Ovary (tissue), 9 donors: ENCODE results near the gene GRID2. TPM values are rescaled to one million over a fixed set of nuclear protein-coding genes. Genes with fewer than 3 reads are reported as not detected.

Experiments
- DNase-seq, 5 donors: peaks; one replicate each; pipeline ENCODE4 v3.0.0-alpha.2; 2019 to 2020
- H3K27ac ChIP-seq, 2 donors: fragments of 200-600 bp; one replicate each; pipeline versions ENCODE4 v1.5.1 to v1.8.0; 2019 to 2022
- H3K27me3 ChIP-seq: fragments of 200-600 bp; one replicate; pipeline ENCODE4 v1.8.0; 2022
- H3K36me3 ChIP-seq: fragments of 200-600 bp; sonication (generic); one replicate; pipeline ENCODE4 v1.5.1; 2019
- H3K4me1 ChIP-seq: one replicate; pipeline ENCODE4 v1.8.1; 2013; ENCODE audit warnings: mild to moderate bottlenecking, moderate library complexity; ENCODE audit not compliant: insufficient read depth
- H3K4me3 ChIP-seq: fragments of 200-600 bp; sonication (generic); one replicate; pipeline ENCODE4 v1.5.1; 2017
- H3K9me3 ChIP-seq, 2 donors: fragments of 200-600 bp in 1 of 2; sonication (generic) in 1 of 2; one replicate each; pipeline versions ENCODE4 v1.5.1 to v1.8.1; 2013 to 2019; ENCODE audit warnings: mild to moderate bottlenecking in 1 of 2, moderate library complexity in 1 of 2
- CTCF ChIP-seq, 3 donors: fragments of 450-650 bp in 2 of 3; fragments of 200-600 bp in 1 of 3; IDR thresholded peaks; one replicate each; pipeline versions ENCODE4 v1.5.1 to v1.8.0; 2016 to 2022; ENCODE audit warnings: antibody characterized with exemption in 3 of 3, mild to moderate bottlenecking in 1 of 3
- EP300 ChIP-seq: sonication (generic); formaldehyde crosslinking; IDR thresholded peaks from one replicate; pipeline ENCODE4 v1.6.1; 2017; ENCODE audit warnings: antibody characterized with exemption
- POLR2A ChIP-seq: fragments of 450-650 bp; IDR thresholded peaks from one replicate; pipeline ENCODE4 v1.6.1; 2017; ENCODE audit warnings: antibody characterized with exemption, mild to moderate bottlenecking, moderate library complexity
- WGBS, 3 donors: extraction: QIAGEN DNeasy Blood & Tissue Kit in 1 of 3; methylation state at CpG; one replicate each; pipeline versions ENCODE4 v1.1.5 to v1.1.7; 2013 to 2017; 5-methylcytosine and 5-hydroxymethylcytosine counted together
- intact Hi-C, 4 donors: fragments of 100-400 bp; cut with DNase I; formaldehyde crosslinking; loops; one replicate each; pipeline versions ENCODE4 v1.11.0 to v1.15.1; 2022 to 2023
- polyA plus RNA-seq, 2 donors: library from polyadenylated mRNA; stranded (reverse); fragments of 200-250 nt in 1 of 2; fragments of 350-450 nt in 1 of 2; fragmentation: Illumina TruSeq in 1 of 2; extraction: RNeasy Lipid Tissue Mini Kit (QIAGEN cat#74804) in 1 of 2; gene quantifications; one replicate each; pipeline ENCODE4 v1.2.3, GENCODE V29; 2013 to 2014
- total RNA-seq, 7 donors: library from RNA; depleted of rRNA in 2 of 7; stranded (reverse); fragments of >200 nt in 2 of 7; fragmentation: NEBNext Ultra II Directional in 3 of 7; extraction: Animal tissue kit (Norgen Biotek cat#: 25700) in 3 of 7; gene quantifications; one replicate each; pipeline versions ENCODE4 v1.1.0 to v1.2.4, GENCODE V29; 2016 to 2023
- donor health status: DM: no; HTN: no; CAD: no; lungs with moderate emphysema.
- donor health status: DM: no; HTN: no; CAD: no.
- donor health status: Bipolar disorder and iron deficiency.
- donor health status: DM: yes; HTN: yes; CAD: no.
- donor health status: DM: no; HTN: no; CAD: no.
- donor health status: DM: yes; HTN: yes; CAD: no.

GRID2 gene
- total and polyA plus RNA-seq, 9 donors = 0.65 to 6.8 (median 2.6) TPM

GRCh38 chr4:93169966-93170365 is 866.2 kb downstream of the GRID2 start:
- Histone ChIP-seq H3K27me3 (no peaks in the 10 kb centered on the region), H3K4me3 (no peak overlapping the region), H3K4me1 (no peaks in the 10 kb centered on the region), H3K36me3 (no peaks in the 10 kb centered on the region), H3K27ac (no peak overlapping the region), H3K9me3 (no peaks in the 10 kb centered on the region)
- intact Hi-C loops = no loop called here
- no peak for DNase-seq
- TF ChIP-seq POLR2A = no peak
- TF ChIP-seq EP300 = no peak
- TF ChIP-seq CTCF (IDR thresholded peaks at IDR 0.05) = no peak
- WGBS, 3 donors = 84 to 97% (median 92%) methylated on average over 6 of the region's 6 CpGs

GRCh38 chr4:93174598-93174997 is 870.8 kb downstream of the GRID2 start:
- H3K9me3 ChIP-seq = no peaks in the 10 kb centered on the region
- H3K27ac ChIP-seq = no peak overlapping the region
- 71 to 87% (median 76%) methylated on average over 1 of the region's 1 CpG for WGBS, 3 donors
- H3K36me3 ChIP-seq = no peaks in the 10 kb centered on the region
- no peaks in the 10 kb centered on the region for H3K27me3 ChIP-seq
- no peaks in the 10 kb centered on the region for H3K4me1 ChIP-seq
- no peak overlapping the region for H3K4me3 ChIP-seq
- intact Hi-C loops = no loop called here
- TF ChIP-seq POLR2A (no peak), CTCF (IDR thresholded peaks at IDR 0.05) (no peak), EP300 (no peak)
- no peak for DNase-seq

- TF ChIP-seq POLR2A = no peak
- no peak for TF ChIP-seq CTCF (IDR thresholded peaks at IDR 0.05)
- no peak for TF ChIP-seq EP300
- intact Hi-C loops = no loop called here
- H3K27ac ChIP-seq = no peak overlapping the region
- no peaks in the 10 kb centered on the region for H3K4me1 ChIP-seq
- 80 to 83% (median 80%) methylated on average over 2 of the region's 2 CpGs for WGBS, 3 donors
- H3K27me3 ChIP-seq = no peaks in the 10 kb centered on the region
- no peaks in the 10 kb centered on the region for H3K36me3 ChIP-seq
- no peak overlapping the region for H3K4me3 ChIP-seq
- no peak for DNase-seq
- no peaks in the 10 kb centered on the region for H3K9me3 ChIP-seq
Observed at GRCh38 chr4:93178279-93178678, 874.5 kb downstream of the GRID2 start.

- H3K27me3 ChIP-seq = no peaks in the 10 kb centered on the region
- intact Hi-C loops = no loop called here
- no peaks in the 10 kb centered on the region for H3K4me1 ChIP-seq
- WGBS, 3 donors = 28 to 32% (median 28%) methylated on average over 2 of the region's 2 CpGs
- H3K27ac ChIP-seq = no peak overlapping the region
- no peaks in the 10 kb centered on the region for H3K36me3 ChIP-seq
- no peak for TF ChIP-seq POLR2A
- no peak for TF ChIP-seq EP300
- no peak for TF ChIP-seq CTCF (IDR thresholded peaks at IDR 0.05)
- no peak for DNase-seq
- no peak overlapping the region for H3K4me3 ChIP-seq
- no peaks in the 10 kb centered on the region for H3K9me3 ChIP-seq
Observed at GRCh38 chr4:93179044-93179443, 875.3 kb downstream of the GRID2 start.
